ENCODE data around the gene MEIOB.

GRCh38 chr16:1870365-1871082, 1.4 kb downstream of the MEIOB start:
- no peak for TF ChIP-seq CTCF (conservative IDR thresholded peaks at IDR 0.05; ENCODE audit: low read depth, low read length)
- no peak for TF ChIP-seq EZH2 (IDR thresholded peaks at IDR 0.05; ENCODE audit: borderline replicate concordance, low read depth, low read length, poor library complexity, severe bottlenecking)
